HEK293T (cell line): ENCODE results near the gene TRIM59.

Experiments used
- ARNT ChIP-seq: fragments of 450-650 bp; IDR thresholded peaks from 2 replicates; pipeline ENCODE4 v1.6.1; 2017; ENCODE audit warnings: mild to moderate bottlenecking
- BHLHE40 ChIP-seq: fragments of 450-650 bp; IDR thresholded peaks from 2 replicates; pipeline ENCODE4 v1.6.1; 2016; ENCODE audit warnings: mild to moderate bottlenecking, moderate library complexity, borderline replicate concordance
- CTBP1 ChIP-seq: fragments of 450-650 bp; IDR thresholded peaks from 2 replicates; pipeline ENCODE4 v1.6.1; 2016; ENCODE audit warnings: borderline replicate concordance
- ELF4 ChIP-seq: fragments of 450-650 bp; IDR thresholded peaks from 2 replicates; pipeline ENCODE4 v1.6.1; 2017; ENCODE audit warnings: antibody characterized with exemption
- FOXA1 ChIP-seq: fragments of 450-650 bp; IDR thresholded peaks from 2 replicates; pipeline ENCODE4 v1.6.1; 2016; ENCODE audit warnings: mild to moderate bottlenecking
- FOXM1 ChIP-seq: fragments of 450-650 bp; IDR thresholded peaks from 2 replicates; pipeline ENCODE4 v1.6.1; 2017; ENCODE audit warnings: mild to moderate bottlenecking, borderline replicate concordance
- L3MBTL2 ChIP-seq: fragments of 450-650 bp; conservative IDR thresholded peaks from 2 replicates; pipeline ENCODE4 v1.6.1; 2016; ENCODE audit warnings: mild to moderate bottlenecking
- SP1 ChIP-seq: fragments of 450-650 bp; IDR thresholded peaks from 2 replicates; pipeline ENCODE4 v1.6.1; 2017
- SUZ12 ChIP-seq: fragments of 450-650 bp; IDR thresholded peaks from 2 replicates; pipeline ENCODE4 v1.6.1; 2016; ENCODE audit warnings: mild to moderate bottlenecking
- TARDBP ChIP-seq: fragments of 450-650 bp; IDR thresholded peaks from 2 replicates; pipeline ENCODE4 v1.6.1; 2016
- TF ChIP-seq, protein P1 (sequence below): fragments of 450-650 bp; IDR thresholded peaks from 2 replicates; pipeline ENCODE4 v1.6.1; 2016

DNA sequence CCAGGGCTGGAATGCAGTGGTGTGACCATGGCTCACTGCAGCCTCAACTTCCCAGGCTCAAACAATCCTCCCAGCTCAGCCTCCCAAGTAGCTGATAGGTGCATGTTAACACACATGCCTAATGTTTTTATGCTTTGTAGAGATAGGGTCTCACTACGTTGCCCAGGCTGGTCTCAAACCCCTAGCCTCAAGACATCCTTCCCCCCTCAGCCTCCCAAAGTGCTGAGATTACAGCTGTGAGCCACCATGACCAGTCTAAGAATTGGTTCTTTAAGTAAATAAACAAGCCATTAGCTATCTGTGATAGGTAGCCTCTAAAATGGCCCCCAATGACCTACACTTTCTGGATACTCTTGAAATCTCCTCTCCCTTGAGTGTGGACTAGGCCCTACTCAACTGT lies 3.7 kb downstream of the TRIM59 start:
- TF ChIP-seq TARDBP = no peak
- no peak for TF ChIP-seq FOXM1
- no peak for TF ChIP-seq BHLHE40
- no peak for TF ChIP-seq CTBP1
- TF ChIP-seq L3MBTL2 = no peak
- TF ChIP-seq ARNT = no peak
- TF ChIP-seq SP1 = no peak
- TF ChIP-seq ELF4 = no peak
- TF ChIP-seq FOXA1 = no peak
- TF ChIP-seq SUZ12 = no peak
- TF ChIP-seq, protein P1, sequence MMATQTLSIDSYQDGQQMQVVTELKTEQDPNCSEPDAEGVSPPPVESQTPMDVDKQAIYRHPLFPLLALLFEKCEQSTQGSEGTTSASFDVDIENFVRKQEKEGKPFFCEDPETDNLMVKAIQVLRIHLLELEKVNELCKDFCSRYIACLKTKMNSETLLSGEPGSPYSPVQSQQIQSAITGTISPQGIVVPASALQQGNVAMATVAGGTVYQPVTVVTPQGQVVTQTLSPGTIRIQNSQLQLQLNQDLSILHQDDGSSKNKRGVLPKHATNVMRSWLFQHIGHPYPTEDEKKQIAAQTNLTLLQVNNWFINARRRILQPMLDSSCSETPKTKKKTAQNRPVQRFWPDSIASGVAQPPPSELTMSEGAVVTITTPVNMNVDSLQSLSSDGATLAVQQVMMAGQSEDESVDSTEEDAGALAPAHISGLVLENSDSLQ = no peak
